GOT3 (cell line): ENCODE measurements around the gene APOL3.
"Not testable (repeated sequence)": the region's sequence is repeated elsewhere in the genome, so short reads cannot be mapped to it uniquely, and the experiment has no call there.

Source experiments
- DNase-seq: peaks from one replicate; lab custom pipeline; 2025; ENCODE audit warnings: mixed read lengths; lab: John Stamatoyannopoulos, UW

Gene APOL3

GRCh38 chr22:36134182-36134581 lies 26.4 kb downstream of the APOL3 start:
- no peak for DNase-seq

DNA sequence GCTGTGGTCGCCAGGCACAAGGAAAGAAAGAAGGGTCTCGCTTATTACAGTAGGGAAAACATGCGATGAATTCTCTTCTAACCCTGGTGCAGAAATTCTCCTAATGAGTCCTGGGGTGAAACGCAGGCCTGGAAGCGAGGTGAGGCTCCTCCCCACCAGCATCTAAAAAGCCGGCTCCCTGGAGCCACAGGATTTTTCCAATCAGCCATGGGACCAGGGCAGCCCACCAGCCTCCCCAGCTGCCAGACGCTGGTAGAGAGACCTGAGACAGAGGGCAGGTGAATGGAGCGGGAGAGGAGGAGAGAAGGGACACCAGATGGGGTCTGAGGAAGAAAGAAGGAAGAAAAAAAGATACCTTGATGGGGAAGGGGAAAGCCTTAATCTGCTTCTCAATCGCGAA lies 28.6 kb downstream of the APOL3 start:
- DNase-seq = no peak

GRCh38 chr22:36129486-36130388 lies 30.8 kb downstream of the APOL3 start:
- no peak for DNase-seq

GRCh38 chr22:36129071-36129470 lies 31.5 kb downstream of the APOL3 start:
- no peak for DNase-seq

- DNase-seq = no peak
Measured at GRCh38 chr22:36125994-36126531, 34.5 kb downstream of the APOL3 start.

DNA sequence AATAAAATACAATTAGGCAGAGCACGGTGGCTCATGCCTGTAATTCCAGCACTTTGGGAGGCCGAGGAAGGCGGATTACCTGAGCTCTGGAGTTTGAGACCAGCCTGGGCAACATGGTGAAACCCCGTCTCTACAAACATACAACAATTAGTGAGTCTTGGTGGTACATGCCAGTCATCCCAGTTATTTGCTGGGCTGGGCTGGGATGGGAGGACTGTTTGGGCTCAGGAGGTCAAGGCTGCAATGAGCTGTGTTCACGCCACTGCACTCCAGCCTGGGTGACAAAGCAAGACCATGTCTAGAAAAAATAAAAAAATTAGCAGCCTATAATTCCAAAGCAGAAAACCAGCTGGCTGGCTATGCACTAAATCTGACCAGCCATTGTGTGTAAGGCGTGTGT lies 35.1 kb downstream of the APOL3 start:
- no peak for DNase-seq

DNA sequence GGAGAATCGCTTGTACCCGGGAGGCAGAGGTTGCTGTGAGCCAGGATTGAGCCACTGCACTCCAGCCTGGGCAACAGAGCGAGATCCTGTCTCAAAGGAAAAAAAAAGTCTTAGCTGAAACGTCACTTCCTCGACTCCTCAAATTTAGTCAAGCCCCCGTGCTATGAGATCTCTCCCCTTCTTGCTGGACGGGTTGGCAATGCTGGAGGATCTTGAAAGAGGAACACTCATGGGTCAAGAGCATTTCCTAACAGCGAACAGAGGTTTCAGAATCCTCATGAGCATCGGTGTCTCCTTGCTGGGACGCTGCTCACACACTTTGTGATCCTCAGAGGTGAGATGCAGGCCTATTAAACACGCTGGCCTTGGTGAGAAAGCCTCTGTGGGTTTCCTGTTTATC lies 35.9 kb downstream of the APOL3 start:
- no peak for DNase-seq

- peak; percentile 69 for DNase-seq
Measured at GRCh38 chr22:36123673-36124630, 36.6 kb downstream of the APOL3 start.

GRCh38 chr22:36120621-36121351 lies 39.8 kb downstream of the APOL3 start:
- DNase-seq = not testable (repeated sequence)

DNA sequence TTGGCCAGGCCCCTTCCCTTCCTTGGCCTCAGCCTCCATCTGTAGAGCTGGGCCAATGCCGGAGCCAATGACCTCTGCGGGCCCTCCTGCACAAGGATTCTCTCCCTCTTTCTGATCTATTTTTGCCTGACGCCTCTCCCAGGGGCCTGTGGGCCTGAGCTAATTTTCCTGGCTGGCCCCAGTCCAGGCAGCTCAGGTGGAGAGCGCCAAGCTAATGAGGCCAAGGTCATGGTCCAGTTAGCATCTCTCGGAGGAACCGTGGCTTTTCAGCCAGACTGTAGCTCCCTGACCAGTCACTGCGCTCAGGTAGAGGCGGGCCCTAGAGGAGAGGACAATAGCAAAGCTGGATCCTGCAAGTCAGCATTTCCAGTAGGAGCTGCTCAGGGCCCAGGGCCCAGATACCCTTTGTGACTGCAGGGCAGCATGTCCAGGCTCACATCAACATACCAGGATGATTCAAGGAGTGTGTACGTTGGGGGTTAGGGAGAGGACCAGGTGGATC lies 43.5 kb downstream of the APOL3 start:
- no peak for DNase-seq

DNA sequence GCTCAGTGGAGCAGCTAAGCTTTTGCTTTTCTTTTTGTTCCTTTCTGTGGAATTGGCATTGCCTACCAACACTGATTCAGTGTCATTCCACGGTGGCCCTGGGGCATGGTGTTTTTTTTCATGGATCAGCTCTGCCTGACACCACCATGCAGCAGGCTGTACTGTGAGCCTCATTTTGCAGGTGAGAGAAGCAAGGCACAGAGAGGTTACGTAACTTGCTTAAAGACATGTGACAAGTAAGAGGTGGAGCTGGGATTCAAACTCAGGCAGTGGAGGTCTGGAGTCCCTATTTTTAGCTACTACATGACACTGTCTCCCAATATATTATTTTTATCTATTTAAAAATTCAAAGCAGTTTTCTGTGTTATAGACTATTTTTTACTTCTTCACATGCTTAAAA lies 44.4 kb downstream of the APOL3 start:
- no peak for DNase-seq

GRCh38 chr22:36113121-36113520 lies 47.4 kb downstream of the APOL3 start:
- DNase-seq = no peak

- no peak for DNase-seq
Measured at GRCh38 chr22:36111316-36111715, 49.2 kb downstream of the APOL3 start.

GRCh38 chr22:36110306-36110881 lies 50.2 kb downstream of the APOL3 start:
- DNase-seq = no peak

GRCh38 chr22:36107436-36107835 lies 53.1 kb downstream of the APOL3 start:
- DNase-seq = no peak

DNA sequence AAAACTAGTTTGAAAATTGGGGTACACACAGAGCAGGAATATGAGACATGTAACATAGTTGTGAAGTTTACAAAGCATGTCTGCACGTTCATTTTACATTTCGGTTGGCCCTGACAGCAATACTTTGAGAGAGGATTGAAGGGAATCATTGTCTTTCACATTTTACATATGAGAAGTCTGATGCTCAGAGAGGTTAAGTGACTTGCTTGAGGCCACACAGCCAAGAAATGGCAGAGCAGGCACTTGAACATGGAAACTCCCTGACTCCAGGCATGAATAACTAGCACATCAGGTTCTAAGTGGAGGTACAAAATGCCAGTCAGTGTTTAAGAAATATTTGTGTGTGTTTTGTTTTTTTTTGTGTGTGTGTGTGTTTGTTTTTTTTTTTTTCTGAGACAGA lies 53.6 kb downstream of the APOL3 start:
- DNase-seq = no peak

DNA sequence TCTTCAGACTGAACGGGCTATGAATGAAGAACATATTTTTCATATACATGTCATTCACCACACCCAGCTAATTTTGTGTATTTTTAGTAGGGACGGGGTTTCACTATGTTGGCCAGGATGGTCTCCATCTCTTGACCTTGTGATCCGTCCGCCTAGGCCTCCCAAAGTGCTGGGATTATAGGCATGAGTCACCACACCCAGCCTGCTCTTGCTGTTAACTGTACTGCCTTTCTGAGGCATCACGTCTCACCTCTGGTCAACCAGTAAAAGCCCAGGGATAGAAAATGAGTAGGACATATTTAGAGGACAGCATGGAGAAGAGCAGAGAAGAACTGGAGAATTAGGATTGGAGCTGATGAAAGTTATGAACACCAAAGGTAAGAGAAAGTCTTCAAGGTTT lies 55.6 kb downstream of the APOL3 start:
- no peak for DNase-seq

- DNase-seq = no peak
Measured at GRCh38 chr22:36104435-36104834, 56.1 kb downstream of the APOL3 start.

DNA sequence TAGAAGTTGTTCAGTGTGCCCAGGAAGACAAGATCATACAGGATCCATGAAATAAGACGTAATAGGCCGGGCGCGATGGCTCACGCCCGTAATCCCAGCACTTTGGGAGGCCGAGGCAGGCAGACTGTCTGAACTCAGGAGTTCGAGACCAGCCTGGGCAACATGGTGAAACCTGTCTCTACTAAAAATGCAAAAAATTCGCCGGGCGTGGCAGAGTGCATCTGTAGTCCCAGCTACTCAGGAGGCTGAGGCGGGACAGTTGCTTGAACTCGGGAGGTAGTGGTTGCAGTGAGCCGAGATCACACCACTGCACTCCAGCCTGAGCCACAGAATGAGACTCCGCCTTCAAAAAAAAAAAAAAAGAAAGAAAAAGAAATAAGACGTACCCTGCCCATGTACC lies 56.7 kb downstream of the APOL3 start:
- no peak for DNase-seq

GRCh38 chr22:36102995-36103394 lies 57.6 kb downstream of the APOL3 start:
- DNase-seq = no peak

DNA sequence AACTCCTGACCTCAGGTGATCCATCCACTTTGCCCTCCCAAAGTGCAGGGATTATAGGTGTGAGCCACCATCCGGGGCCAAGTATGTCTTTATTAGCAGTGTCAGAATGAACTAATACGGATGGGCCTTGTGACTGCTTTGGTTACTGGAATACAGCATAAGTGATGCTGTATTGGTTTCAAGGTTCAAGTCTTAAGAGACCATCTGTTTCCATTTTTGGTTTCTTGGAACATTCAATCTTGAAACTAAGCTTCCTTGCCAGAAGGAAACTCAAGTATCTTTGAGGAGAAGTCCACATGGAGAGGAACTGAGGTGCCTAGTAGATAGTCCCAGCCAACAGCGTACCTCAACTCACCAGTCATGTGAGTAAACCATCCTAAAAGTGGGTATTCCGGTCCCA lies 58.8 kb downstream of the APOL3 start:
- no peak for DNase-seq
